Measurements from ENCODE around the gene ANKRD40. TPM values are rescaled to one million over a fixed set of nuclear protein-coding genes. Genes with fewer than 3 reads are reported as not detected.

The ANKRD40 gene
- total RNA-seq, 1 experiment from 2014 or later = 14.0 TPM

DNA sequence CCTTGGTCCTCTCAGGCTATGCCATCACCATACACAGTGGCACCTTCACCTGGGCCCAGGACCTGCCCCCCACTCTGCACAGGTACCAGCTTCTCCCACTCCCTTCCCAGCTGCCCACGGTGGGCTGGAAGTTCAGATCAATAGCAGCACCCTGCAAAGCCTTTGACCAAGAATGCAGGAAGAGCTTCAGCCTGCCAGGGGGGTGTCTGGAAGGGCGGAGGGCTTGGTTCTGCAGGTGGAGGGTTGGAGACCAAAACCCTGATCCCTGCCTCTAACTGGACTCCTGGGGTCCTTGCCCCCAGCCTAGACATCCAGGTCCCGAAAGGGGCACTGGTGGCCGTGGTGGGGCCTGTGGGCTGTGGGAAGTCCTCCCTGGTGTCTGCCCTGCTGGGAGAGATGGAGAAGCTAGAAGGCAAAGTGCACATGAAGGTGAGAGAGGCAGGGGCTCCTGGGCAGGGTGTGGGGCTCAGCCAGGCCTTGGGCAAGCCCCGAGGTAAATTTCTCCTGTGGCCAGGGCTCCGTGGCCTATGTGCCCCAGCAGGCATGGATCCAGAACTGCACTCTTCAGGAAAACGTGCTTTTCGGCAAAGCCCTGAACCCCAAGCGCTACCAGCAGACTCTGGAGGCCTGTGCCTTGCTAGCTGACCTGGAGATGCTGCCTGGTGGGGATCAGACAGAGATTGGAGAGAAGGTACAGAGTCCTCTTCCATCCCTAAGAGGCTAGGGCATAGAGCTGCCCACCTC, 38.7 kb downstream of the ANKRD40 start:
- DNase-seq (ENCODE audit: low spot score) = no peak

DNA sequence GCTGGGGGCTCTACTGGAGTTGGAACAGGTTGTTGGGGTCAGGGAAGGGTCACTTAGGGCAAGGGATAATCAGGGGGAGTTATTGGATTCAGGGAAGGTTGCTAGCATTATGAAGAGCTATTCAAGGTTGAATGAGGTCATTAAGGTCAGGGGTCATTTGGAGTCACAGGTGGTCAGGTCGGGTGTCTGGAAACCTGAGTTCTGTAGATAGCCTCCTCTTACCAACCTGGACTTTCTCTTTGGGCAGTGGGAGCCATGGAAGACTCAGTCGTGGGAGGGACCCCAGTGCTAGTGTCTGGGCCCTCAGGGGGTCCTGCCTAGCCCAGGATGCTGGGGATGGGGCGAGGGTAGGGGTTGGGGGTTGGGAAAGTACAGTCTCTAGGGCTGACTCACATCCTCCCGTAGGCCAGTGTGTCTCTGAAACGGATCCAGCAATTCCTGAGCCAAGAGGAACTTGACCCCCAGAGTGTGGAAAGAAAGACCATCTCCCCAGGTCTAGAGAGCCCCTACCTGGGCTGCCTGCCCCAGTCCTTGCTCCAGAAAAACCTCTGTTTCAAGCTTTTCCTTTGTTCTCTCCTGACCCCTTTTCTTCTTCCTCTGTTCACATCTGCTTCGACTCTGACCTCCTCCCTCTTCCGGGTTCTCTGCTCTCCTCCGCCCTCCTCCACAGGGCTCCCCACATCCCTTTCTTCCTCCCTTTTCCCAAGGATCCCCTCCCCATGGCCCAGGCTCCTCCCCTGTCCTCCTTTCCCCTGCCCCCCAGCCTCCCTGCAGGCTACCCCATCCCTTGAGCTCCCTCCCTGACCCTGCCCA, 39.5 kb downstream of the ANKRD40 start:
- no peak for DNase-seq (ENCODE audit: low spot score)

GRCh38 chr17:50667259-50668024, 40.3 kb downstream of the ANKRD40 start:
- DNase-seq (ENCODE audit: low spot score) = no peak

DNA sequence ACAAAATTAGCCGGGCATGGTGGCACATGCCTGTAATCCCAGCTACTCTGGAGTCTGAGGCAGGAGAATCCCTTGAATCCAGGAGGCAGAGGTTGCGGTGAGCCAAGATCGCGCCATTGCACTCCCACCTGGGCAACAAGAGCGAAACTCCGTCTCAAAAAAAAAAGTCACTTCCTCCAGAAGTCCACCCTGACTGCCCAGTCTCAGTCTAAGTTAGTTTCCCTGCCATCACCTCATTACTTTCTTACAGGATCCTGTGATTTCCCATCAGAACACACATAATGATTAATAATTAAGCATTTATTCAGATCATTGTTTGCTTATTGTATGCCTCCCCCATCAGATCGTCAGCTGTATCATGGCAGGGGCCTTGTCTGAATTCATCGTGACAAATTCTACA, 41.4 kb downstream of the ANKRD40 start:
- DNase-seq (ENCODE audit: low spot score) = no peak

DNA sequence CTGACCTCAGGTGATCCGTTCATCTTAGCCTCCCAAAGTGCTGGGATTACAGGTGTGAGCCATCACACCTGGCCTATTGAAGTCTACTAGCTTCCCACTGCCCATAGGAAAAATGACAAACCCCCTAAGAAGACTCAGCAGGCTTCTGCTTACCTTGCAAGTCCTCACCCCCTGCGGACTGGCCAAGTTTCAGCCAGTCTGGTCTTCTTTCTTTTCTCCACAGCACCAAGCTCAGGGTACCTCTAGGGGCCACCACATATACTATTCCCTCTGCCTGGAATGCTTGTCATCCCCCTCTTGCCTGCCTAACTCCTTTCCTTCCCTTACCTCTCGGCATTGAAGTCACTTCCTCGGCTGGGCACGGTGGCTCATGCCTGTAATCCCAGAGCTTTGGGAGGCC, 41.9 kb downstream of the ANKRD40 start:
- no peak for DNase-seq (ENCODE audit: low spot score)

- DNase-seq (ENCODE audit: low spot score) = no peak
Measured at GRCh38 chr17:50664788-50665458, 42.8 kb downstream of the ANKRD40 start.

DNA sequence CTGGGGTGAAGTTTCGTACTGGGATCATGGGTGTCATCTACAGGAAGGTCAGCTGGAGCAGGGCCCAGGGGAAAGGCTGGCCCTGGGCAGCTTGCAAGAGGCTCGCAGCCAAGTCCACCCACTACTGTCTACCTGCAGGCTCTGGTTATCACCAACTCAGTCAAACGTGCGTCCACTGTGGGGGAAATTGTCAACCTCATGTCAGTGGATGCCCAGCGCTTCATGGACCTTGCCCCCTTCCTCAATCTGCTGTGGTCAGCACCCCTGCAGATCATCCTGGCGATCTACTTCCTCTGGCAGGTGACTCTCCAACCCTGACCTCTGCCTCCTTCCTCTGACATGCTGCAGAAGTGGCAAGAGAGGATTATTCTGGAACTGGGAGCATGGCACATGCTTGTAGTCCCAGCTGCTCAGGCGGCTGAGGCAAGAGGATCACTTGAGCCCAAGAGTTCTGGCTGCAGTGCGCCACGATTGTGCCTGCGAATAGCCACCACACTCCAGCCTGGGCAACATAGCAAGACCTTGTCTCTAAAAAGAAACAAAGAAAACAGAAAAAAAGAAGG, 43.8 kb downstream of the ANKRD40 start:
- DNase-seq (ENCODE audit: low spot score) = no peak

GRCh38 chr17:50662632-50663225, 45.0 kb downstream of the ANKRD40 start:
- no peak for DNase-seq (ENCODE audit: low spot score)

- peak; percentile 94 for DNase-seq (ENCODE audit: low spot score)
Measured at GRCh38 chr17:50661795-50662391, 45.8 kb downstream of the ANKRD40 start.

DNA sequence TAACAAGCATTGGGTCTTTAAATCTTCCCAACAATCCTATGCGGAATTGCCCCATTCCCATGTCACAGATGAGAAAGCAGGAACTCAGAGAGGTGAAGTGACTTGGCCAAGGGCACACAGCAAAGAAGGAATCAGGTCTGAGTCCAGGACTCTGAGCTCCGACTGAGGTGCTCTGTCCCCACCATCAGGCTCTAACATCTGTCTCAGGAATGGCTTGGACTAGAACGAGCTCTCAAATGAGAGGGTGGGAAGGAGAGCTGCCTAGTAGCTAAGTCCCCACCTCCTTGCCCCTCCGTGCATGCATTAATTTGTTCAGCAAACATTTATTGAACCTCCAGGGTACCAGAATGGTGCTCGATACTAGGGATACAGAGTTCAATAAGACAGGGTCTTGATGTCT, 46.4 kb downstream of the ANKRD40 start:
- DNase-seq (ENCODE audit: low spot score) = peak; percentile 36

DNA sequence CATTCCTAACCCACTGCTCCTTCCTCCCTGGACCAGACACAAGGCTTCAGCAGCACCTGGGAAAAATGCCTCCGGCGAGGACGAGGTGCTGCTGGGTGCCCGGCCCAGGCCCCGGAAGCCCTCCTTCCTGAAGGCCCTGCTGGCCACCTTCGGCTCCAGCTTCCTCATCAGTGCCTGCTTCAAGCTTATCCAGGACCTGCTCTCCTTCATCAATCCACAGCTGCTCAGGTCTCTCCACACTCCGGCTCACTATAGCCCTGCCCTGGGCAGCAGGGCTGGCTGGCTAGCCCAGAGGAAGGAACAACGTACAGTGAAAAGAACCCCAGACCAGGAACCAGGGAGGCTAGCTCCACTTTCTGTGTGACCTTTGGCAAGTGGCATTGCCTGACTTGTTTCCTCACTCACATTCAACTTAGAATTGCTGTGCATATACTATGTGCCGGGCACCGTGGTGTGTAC, 46.8 kb downstream of the ANKRD40 start:
- no peak for DNase-seq (ENCODE audit: low spot score)

- DNase-seq (ENCODE audit: low spot score) = peak; percentile 86
Measured at GRCh38 chr17:50660042-50660886, 47.5 kb downstream of the ANKRD40 start.

- DNase-seq (ENCODE audit: low spot score) = no peak
Measured at GRCh38 chr17:50659179-50659578, 48.5 kb downstream of the ANKRD40 start.

DNA sequence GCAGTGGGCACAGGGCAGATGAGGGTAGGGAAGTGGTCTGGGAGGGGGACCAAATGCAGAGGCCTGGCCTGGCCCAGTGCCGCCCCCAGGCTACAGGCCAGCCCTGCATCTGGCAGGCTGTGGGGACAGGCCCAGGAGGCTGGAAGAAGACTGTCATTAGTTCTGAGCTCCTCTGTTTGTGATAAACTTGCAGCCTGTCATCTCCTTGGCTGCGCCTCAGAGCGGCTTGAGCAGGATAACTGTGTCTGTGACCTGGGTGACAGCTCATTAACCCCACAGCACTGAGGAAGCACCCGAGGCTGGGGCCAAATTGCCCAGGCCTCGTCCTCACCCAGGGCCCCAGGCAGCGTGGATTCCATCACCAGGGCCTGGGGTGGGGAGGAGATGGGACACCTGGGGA, 49.1 kb downstream of the ANKRD40 start:
- DNase-seq (ENCODE audit: low spot score) = no peak

GRCh38 chr17:50657627-50658026, 50.1 kb downstream of the ANKRD40 start:
- peak; percentile 37 for DNase-seq (ENCODE audit: low spot score)

DNA sequence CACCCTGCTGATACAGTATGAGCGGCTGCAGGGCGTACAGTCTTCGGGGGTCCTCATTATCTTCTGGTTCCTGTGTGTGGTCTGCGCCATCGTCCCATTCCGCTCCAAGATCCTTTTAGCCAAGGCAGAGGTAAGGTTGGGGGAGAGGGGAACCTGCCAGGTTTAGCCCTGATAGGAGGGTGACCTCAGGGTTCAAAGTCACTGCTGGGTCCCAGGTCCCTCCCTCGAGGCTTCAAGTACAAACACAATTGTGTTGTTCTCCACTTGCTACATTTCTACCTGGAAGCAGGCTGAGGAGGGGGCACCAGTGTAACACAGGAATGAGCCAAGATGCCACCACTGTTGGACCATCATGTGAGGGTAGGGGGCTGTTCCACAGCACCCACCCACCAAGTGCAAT, 50.7 kb downstream of the ANKRD40 start:
- no peak for DNase-seq (ENCODE audit: low spot score)

DNA sequence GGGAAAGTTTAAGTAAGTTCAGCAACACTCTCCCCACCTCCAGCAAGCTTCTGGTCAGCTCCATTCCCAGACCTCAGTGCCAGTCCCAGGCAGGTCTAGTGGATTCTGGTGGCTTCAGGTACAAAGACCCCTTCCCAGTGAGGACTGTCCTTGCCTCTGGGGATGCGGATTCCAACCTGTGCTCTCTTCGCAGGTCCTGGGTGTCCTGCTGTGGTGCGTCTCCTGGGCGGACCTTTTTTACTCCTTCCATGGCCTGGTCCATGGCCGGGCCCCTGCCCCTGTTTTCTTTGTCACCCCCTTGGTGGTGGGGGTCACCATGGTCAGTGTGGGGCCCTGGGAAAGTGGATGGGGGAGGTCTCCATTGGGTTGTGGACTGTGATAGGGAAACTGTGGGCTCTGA, 51.2 kb downstream of the ANKRD40 start:
- no peak for DNase-seq (ENCODE audit: low spot score)

- DNase-seq (ENCODE audit: low spot score) = no peak
Measured at GRCh38 chr17:50653738-50654137, 54.0 kb downstream of the ANKRD40 start.

GRCh38 chr17:50651661-50652060, 56.1 kb downstream of the ANKRD40 start:
- no peak for DNase-seq (ENCODE audit: low spot score)
